GM12878 (cell line): ENCODE data around the gene HOXA1. TPM values are rescaled to one million over a fixed set of nuclear protein-coding genes. Genes with fewer than 3 reads are reported as not detected.

Source experiments
- ATAC-seq: fragments of 200-7000 bp; cut with Tn5 transposase; 3 replicates; pipeline ENCODE4 v1.9.1; 2020; ENCODE audit warnings: mild to moderate bottlenecking, moderate library complexity
- BruUV-seq: library from RNA; stranded (reverse); fragments of 400-500 nt; replicated peaks from 2 replicates; lab custom pipeline; 2021; lab: Mats Ljungman, UMichigan
- CTCF ChIA-PET: fragments of 300-600 bp; sonication (Branson Sonifier 250); formaldehyde crosslinking; extraction: SDS; loops from one replicate; lab custom pipeline; 2021; ENCODE audit warnings: inconsistent platforms; lab: Yijun Ruan, JAX
- POLR2A ChIA-PET: fragments of 350-600 bp; formaldehyde crosslinking; extraction: SDS; loops from one replicate; lab custom pipeline; 2021; ENCODE audit warnings: inconsistent platforms; lab: Charles Lee
- RAD21 ChIA-PET: fragments of 300-600 bp; sonication (Branson Sonifier 250); formaldehyde crosslinking; loops from one replicate; lab custom pipeline; 2023; ENCODE audit warnings: antibody characterized with exemption; ENCODE audit not compliant: unreplicated experiment; lab: Charles Lee
- SMC1A ChIA-PET: fragments of 300-600 bp; sonication (Branson Sonifier 250); formaldehyde crosslinking; loops from one replicate; lab custom pipeline; 2023; ENCODE audit not compliant: unreplicated experiment, uncharacterized antibody; lab: Charles Lee
- DNase-seq: peaks from one replicate; pipeline ENCODE4 v3.0.0-alpha.2; 2011; ENCODE audit warnings: low read depth, low spot score
- FAIRE-seq: peaks from 3 replicates; lab custom pipeline; 2011; peaks lifted over from hg19 to GRCh38; lab: Jason Lieb, UNC
- H2AFZ ChIP-seq: 2 replicates; pipeline ENCODE4 v1.6.0; 2011; ENCODE audit warnings: low read depth, low read length, control low read depth; ENCODE audit not compliant: control insufficient read depth
- H3K27ac ChIP-seq: 2 replicates; pipeline ENCODE4 v1.5.1; 2011; ENCODE audit warnings: control low read depth; ENCODE audit not compliant: control insufficient read depth, insufficient read depth
- H3K27me3 ChIP-seq, 2 experiments: replicated peaks in 1 of 2; 2 replicates each; pipeline versions ENCODE4 v1.6.0 to v1.6.1; 2011; ENCODE audit warnings: low read length in 1 of 2; ENCODE audit not compliant: control insufficient read depth in 2 of 2, insufficient read depth in 2 of 2
- H3K36me3 ChIP-seq, 2 experiments: 2 replicates each; pipeline ENCODE4 v1.5.1; 2011; ENCODE audit warnings: low read length in 1 of 2; ENCODE audit not compliant: control insufficient read depth in 2 of 2, insufficient read depth in 2 of 2
- H3K4me1 ChIP-seq: 2 replicates; pipeline ENCODE4 v1.6.1; 2011; ENCODE audit warnings: mild to moderate bottlenecking, low read length, moderate library complexity, mixed read lengths; ENCODE audit not compliant: control insufficient read depth, insufficient read depth
- H3K4me2 ChIP-seq: 2 replicates; pipeline ENCODE4 v1.6.0; 2011; ENCODE audit warnings: control low read depth; ENCODE audit not compliant: control insufficient read depth, insufficient read depth
- H3K4me3 ChIP-seq: fragments of 200-600 bp; sonication (generic); 2 replicates; pipeline ENCODE4 v1.5.1; 2016
- H3K79me2 ChIP-seq: 2 replicates; pipeline ENCODE4 v1.6.0; 2011; ENCODE audit warnings: low read length; ENCODE audit not compliant: control insufficient read depth, insufficient read depth
- H3K9ac ChIP-seq: 2 replicates; pipeline ENCODE4 v1.8.0; 2011; ENCODE audit warnings: low read length, control low read depth, mixed read lengths; ENCODE audit not compliant: control insufficient read depth, insufficient read depth
- H3K9me3 ChIP-seq: replicated peaks from 3 replicates; pipeline ENCODE4 v1.5.1; 2011; ENCODE audit warnings: mild to moderate bottlenecking, low read length; ENCODE audit not compliant: control insufficient read depth, insufficient read depth
- H4K20me1 ChIP-seq: 2 replicates; pipeline ENCODE4 v1.6.0; 2011; ENCODE audit not compliant: control insufficient read depth, insufficient read depth
- BRCA1 ChIP-seq: IDR thresholded peaks from 2 replicates; pipeline ENCODE4 v1.6.1; 2011; ENCODE audit warnings: low read depth, low read length, improper control_type of control experiment
- CHD2 ChIP-seq: IDR thresholded peaks from 2 replicates; pipeline ENCODE4 v1.6.1; 2011; ENCODE audit warnings: low read depth, low read length, improper control_type of control experiment, borderline replicate concordance
- CTCF ChIP-seq, 3 experiments: IDR thresholded peaks in 2 of 3; conservative IDR thresholded peaks in 1 of 3; 2 replicates each; pipeline ENCODE4 v1.5.1; 2011; ENCODE audit warnings: low read depth in 3 of 3, low read length in 3 of 3, mild to moderate bottlenecking in 3 of 3, control low read depth in 2 of 3, moderate library complexity in 2 of 3, inconsistent platforms in 1 of 3, mixed read lengths in 1 of 3; ENCODE audit not compliant: control insufficient read depth in 2 of 3, insufficient read depth in 1 of 3; ENCODE audit errors: extremely low read depth in 1 of 3
- DPF2 ChIP-seq: fragments of 450-650 bp; IDR thresholded peaks from 2 replicates; pipeline ENCODE4 v1.6.1; 2017; ENCODE audit warnings: mild to moderate bottlenecking
- EP300 ChIP-seq, 2 experiments: fragments of 150-350 bp in 1 of 2; IDR thresholded peaks; 2 replicates each; pipeline ENCODE4 v1.6.1; 2011 to 2012; ENCODE audit warnings: low read depth in 2 of 2, low read length in 2 of 2, borderline replicate concordance in 1 of 2, improper control_type of control experiment in 1 of 2, inconsistent platforms in 1 of 2; ENCODE audit not compliant: control insufficient read depth in 1 of 2
- ETV6 ChIP-seq, 2 experiments: fragments of 450-650 bp in 1 of 2; IDR thresholded peaks in 1 of 2; conservative IDR thresholded peaks in 1 of 2; 2 replicates each; pipeline ENCODE4 v1.6.1; 2014; ENCODE audit warnings: antibody characterized with exemption in 1 of 2, borderline replicate concordance in 1 of 2, low read depth in 1 of 2, mild to moderate bottlenecking in 1 of 2, moderate library complexity in 1 of 2
- IKZF2 ChIP-seq, 2 experiments: fragments of 450-650 bp; IDR thresholded peaks; 2 replicates each; pipeline ENCODE4 v1.6.1; 2017; ENCODE audit warnings: mild to moderate bottlenecking in 2 of 2, moderate library complexity in 2 of 2
- JUNB ChIP-seq: IDR thresholded peaks from 2 replicates; pipeline ENCODE4 v1.6.1; 2016; ENCODE audit warnings: antibody characterized with exemption, mild to moderate bottlenecking
- KAT2A ChIP-seq: conservative IDR thresholded peaks from 2 replicates; pipeline ENCODE4 v1.6.1; 2011; ENCODE audit warnings: low read depth, low read length; ENCODE audit not compliant: control insufficient read depth
- MEF2A ChIP-seq: IDR thresholded peaks from 2 replicates; pipeline ENCODE4 v1.6.1; 2011; ENCODE audit warnings: low read depth, mild to moderate bottlenecking, low read length, moderate library complexity; ENCODE audit not compliant: insufficient read depth
- MYC ChIP-seq: IDR thresholded peaks from 2 replicates; pipeline ENCODE4 v1.6.1; 2011; ENCODE audit warnings: mild to moderate bottlenecking, low read length, moderate library complexity, inconsistent platforms; ENCODE audit not compliant: insufficient read depth, insufficient replicate concordance, insufficient read length, severe bottlenecking
- NFXL1 ChIP-seq: fragments of 450-650 bp; IDR thresholded peaks from 2 replicates; pipeline ENCODE4 v1.6.1; 2017; ENCODE audit warnings: antibody characterized with exemption, mild to moderate bottlenecking, borderline replicate concordance
- NR2F1 ChIP-seq: fragments of 450-650 bp; conservative IDR thresholded peaks from 2 replicates; pipeline ENCODE4 v1.6.1; 2017; ENCODE audit warnings: mild to moderate bottlenecking
- PML ChIP-seq: IDR thresholded peaks from 2 replicates; pipeline ENCODE4 v1.6.1; 2012; ENCODE audit warnings: low read length, inconsistent platforms
- POLR2AphosphoS5 ChIP-seq: IDR thresholded peaks from 2 replicates; pipeline ENCODE4 v1.6.1; 2011; ENCODE audit warnings: mild to moderate bottlenecking, low read length, inconsistent platforms
- RELB ChIP-seq: fragments of 450-650 bp; IDR thresholded peaks from 2 replicates; pipeline ENCODE4 v1.6.1; 2017; ENCODE audit warnings: low read depth, mild to moderate bottlenecking, moderate library complexity
- SMAD5 ChIP-seq: IDR thresholded peaks from 2 replicates; pipeline ENCODE4 v1.6.1; 2016; ENCODE audit warnings: antibody characterized with exemption, low read depth
- SMARCA5 ChIP-seq: fragments of 450-650 bp; IDR thresholded peaks from 2 replicates; pipeline ENCODE4 v1.6.1; 2017; ENCODE audit warnings: mild to moderate bottlenecking
- SREBF1 ChIP-seq: IDR thresholded peaks from 2 replicates; pipeline ENCODE4 v1.6.1; 2012; ENCODE audit warnings: mild to moderate bottlenecking, low read length
- TCF7 ChIP-seq: IDR thresholded peaks from 2 replicates; pipeline ENCODE4 v1.6.1; 2014; ENCODE audit warnings: antibody characterized with exemption, borderline replicate concordance
- ZNF622 ChIP-seq: fragments of 450-650 bp; IDR thresholded peaks from 2 replicates; pipeline ENCODE4 v1.6.1; 2017; ENCODE audit warnings: mild to moderate bottlenecking, inconsistent platforms
- WGBS: methylation state at CpG from one replicate; pipeline ENCODE4 v1.1.6; 2016; ENCODE audit warnings: low lambda C conversion rate; ENCODE audit not compliant: insufficient replicate concordance, insufficient coverage; ENCODE audit errors: missing lambda C conversion rate; 5-methylcytosine and 5-hydroxymethylcytosine counted together
- in situ Hi-C: fragments of 300-500 bp; cut with MboI; formaldehyde crosslinking; loops from 9 replicates; pipeline ENCODE4 v1.14.3; 2018; ENCODE audit warnings: mixed read lengths
- intact Hi-C: fragments of 100-400 bp; cut with micrococcal nuclease; formaldehyde crosslinking; loops from one replicate; pipeline ENCODE4 v1.14.2; 2022; ENCODE audit not compliant: unreplicated experiment
- polyA plus RNA-seq, 11 experiments: library from polyadenylated mRNA; depleted of rRNA in 4 of 11; unstranded in 6 of 11; stranded (reverse) in 5 of 11; fragments of >200 nt; fragmentation: Nextera tagmentation in 4 of 11; fragmentation: Illumina TruSeq in 1 of 11; extraction: Ambion mirVana in 4 of 11; extraction: Trizol in 1 of 11; gene quantifications; 1 replicate in 1 of 11; 2 replicates in 10 of 11; pipeline versions ENCODE4 v1.2.1 to v1.2.3, GENCODE V29; 2011 to 2016; ENCODE audit warnings: inconsistent platforms in 2 of 11, missing spikeins in 2 of 11, low read depth in 1 of 11
- total RNA-seq, 4 experiments: library from RNA; depleted of rRNA in 3 of 4; stranded (reverse); fragments of >200 nt in 3 of 4; fragmentation: Illumina TruSeq in 1 of 4; extraction: Trizol in 1 of 4; gene quantifications; 2 replicates each; pipeline versions ENCODE4 v1.2.1 to v1.2.3, GENCODE V29; 2013 to 2021
- TF ChIP-seq, protein P1 (sequence below): IDR thresholded peaks from 2 replicates; pipeline ENCODE4 v1.6.1; 2012; ENCODE audit warnings: low read depth, low read length, improper control_type of control experiment

The HOXA1 gene
- total and polyA plus RNA-seq, 10 of the 15 experiments (the other 5 are each of a cell fraction or from before 2014, with no cell fraction given) = 0.06 to 1.7 (median 0.18) TPM; not detected in 3

DNA sequence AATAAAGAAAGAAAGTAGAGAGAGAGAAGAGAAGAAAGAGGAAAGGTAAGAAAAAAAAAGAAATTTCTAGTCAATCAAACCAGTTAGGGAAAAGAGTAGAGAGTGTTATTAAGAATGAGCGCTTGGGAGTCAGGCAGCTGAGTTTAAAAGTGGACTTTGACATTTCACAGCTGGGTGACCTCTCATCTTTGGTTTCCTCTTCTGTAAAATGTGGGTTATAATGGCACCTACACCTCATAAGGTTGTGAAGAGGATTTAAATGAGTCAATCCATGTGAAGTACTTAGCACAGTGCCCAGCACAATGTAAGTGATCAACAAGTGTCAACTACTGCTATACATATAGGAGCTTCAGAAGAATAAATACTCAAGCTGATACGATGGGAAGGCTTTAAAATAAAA lies 12.2 kb downstream of the HOXA1 start:
- Histone ChIP-seq H3K27ac (no peak overlapping the region), H3K9ac (no peak overlapping the region), H2AFZ (no peak overlapping the region), H3K4me1 (no peaks in the 10 kb centered on the region), H3K4me3 (no peak overlapping the region), H3K79me2 (no peaks in the 10 kb centered on the region), H3K9me3 (peaks cover 3% of the 10 kb centered on the region; the same call in 1 of the 3 replicates), H3K27me3 (peaks cover 0 to 9% of the 10 kb centered on the region in 2 experiments; a peak in 1 of 4 replicates), H3K36me3 (no peaks in the 10 kb centered on the region), H3K4me2 (no peak overlapping the region), H4K20me1 (no peaks in the 10 kb centered on the region)
- ATAC-seq (peak; percentile 96), FAIRE-seq (no peak), DNase-seq (peak; percentile 8)
- ChIA-PET CTCF (interaction anchor here (0.6 to 3.1 kb wide), 13 partner anchors 10 to 1191 kb away, joined by 3 to 18 read pairs (median 3); partner anchors contain the start of gene HOXA1), SMC1A (interaction anchor here (0.6 to 6.5 kb wide), 21 partner anchors 10 to 1349 kb away, joined by 3 to 110 read pairs (median 5); partner anchors contain the start of gene HOXA1), POLR2A (interaction anchor here (0.5 to 2.7 kb wide), 6 partner anchors 9 to 67 kb away, joined by 3 to 15 read pairs (median 6); partner anchors contain the start of gene HOXA1), RAD21 (interaction anchor here (1.0 to 3.4 kb wide), 12 partner anchors 10 to 1116 kb away, joined by 3 to 24 read pairs (median 4); partner anchors contain the start of genes HOXA1 and SKAP2)
- intact Hi-C loops (no loop called here), in situ Hi-C loops (no loop called here)
- BruUV-seq = no TSS peak
- 4% methylated on average over 2 of the region's 2 CpGs for WGBS
- no peak for TF ChIP-seq MEF2A
- 0 out of 2 replicates have a peak, but pooled peaks have one; percentile 23 for TF ChIP-seq RELB
- TF ChIP-seq KAT2A = no peak
- TF ChIP-seq TCF7 = no peak
- no peak for TF ChIP-seq ETV6 (conservative IDR thresholded peaks at IDR 0.05 in 1 of 2, IDR thresholded peaks at IDR 0.05 in 1 of 2; ENCODE audit: borderline replicate concordance in 1 of 2, low read depth in 1 of 2)
- TF ChIP-seq NFXL1 = no peak
- no peak for TF ChIP-seq PML
- TF ChIP-seq JUNB = no peak
- no peak for TF ChIP-seq SMAD5
- TF ChIP-seq, protein P1, sequence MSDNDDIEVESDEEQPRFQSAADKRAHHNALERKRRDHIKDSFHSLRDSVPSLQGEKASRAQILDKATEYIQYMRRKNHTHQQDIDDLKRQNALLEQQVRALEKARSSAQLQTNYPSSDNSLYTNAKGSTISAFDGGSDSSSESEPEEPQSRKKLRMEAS = no peak
- TF ChIP-seq NR2F1 = peak; percentile 96
- TF ChIP-seq DPF2 = peak; percentile 66; the same call in 1 of the 2 replicates
- no peak for TF ChIP-seq ZNF622
- TF ChIP-seq BRCA1 = no peak
- peak in 1 of 2 experiments; percentile 51; a peak in 1 of 4 replicates for TF ChIP-seq EP300 (IDR thresholded peaks at IDR 0.05; ENCODE audit: borderline replicate concordance in 1 of 2, control insufficient read depth in 1 of 2, low read depth in 2 of 2, low read length in 2 of 2)
- peak; percentile 46 to 67; a peak in 2 of 4 replicates for TF ChIP-seq IKZF2 (IDR thresholded peaks at IDR 0.05)
- no peak for TF ChIP-seq SREBF1
- TF ChIP-seq MYC = no peak
- no peak for TF ChIP-seq POLR2AphosphoS5
- no peak for TF ChIP-seq CTCF (IDR thresholded peaks at IDR 0.05 in 2 of 3, conservative IDR thresholded peaks at IDR 0.05 in 1 of 3; ENCODE audit: control insufficient read depth in 2 of 3, extremely low read depth in 1 of 3, insufficient read depth in 1 of 3, low read depth in 3 of 3, low read length in 3 of 3)
- TF ChIP-seq CHD2 = no peak
- TF ChIP-seq SMARCA5 = no peak
